ENCODE measurements around the gene CMC1. TPM values are rescaled to one million over a fixed set of nuclear protein-coding genes. Genes with fewer than 3 reads are reported as not detected.

CMC1 gene
- total RNA-seq, 2 donors from 2014 or later = 22.8 to 24.2 TPM

- H3K27ac Mint-ChIP-seq = peak overlapping the region; percentile 8
- peak overlapping the region in 1 of 2 donors; percentile 61 for H3K4me3 Mint-ChIP-seq
- peaks cover 0 to 2% of the 10 kb centered on the region in 2 donors for H3K9me3 Mint-ChIP-seq
- H3K27me3 Mint-ChIP-seq (ENCODE audit: low read depth) = no peaks in the 10 kb centered on the region
- H3K4me1 Mint-ChIP-seq (ENCODE audit: low read depth) = peaks cover 17% of the 10 kb centered on the region
- no peak for DNase-seq
- peaks cover 2 to 4% of the 10 kb centered on the region in 2 donors for H3K36me3 Mint-ChIP-seq (ENCODE audit: insufficient read depth in 2 of 2)
- no peak for ATAC-seq (replicated peaks in 1 of 2)
These were observed 50.2 kb downstream of the CMC1 start for GRCh38 chr3:28291577-28291976.

- Mint-ChIP-seq H3K27ac (peak overlapping the region; percentile 86), H3K36me3 (ENCODE audit: insufficient read depth in 2 of 2) (peaks cover 2 to 5% of the 10 kb centered on the region in 2 donors), H3K9me3 (peaks cover 0 to 2% of the 10 kb centered on the region in 2 donors), H3K27me3 (ENCODE audit: low read depth) (no peaks in the 10 kb centered on the region), H3K4me1 (ENCODE audit: low read depth) (peaks cover 12% of the 10 kb centered on the region), H3K4me3 (peak overlapping the region in 1 of 2 donors; percentile 29)
- ATAC-seq (replicated peaks in 1 of 2) (no peak), DNase-seq (no peak)
These were observed 51.2 kb downstream of the CMC1 start for GRCh38 chr3:28292622-28293021.

- Mint-ChIP-seq H3K4me3 (peak overlapping the region in 1 of 2 donors; percentile 42), H3K27me3 (ENCODE audit: low read depth) (no peaks in the 10 kb centered on the region), H3K27ac (peak overlapping the region; percentile 25), H3K4me1 (ENCODE audit: low read depth) (peaks cover 12% of the 10 kb centered on the region), H3K36me3 (ENCODE audit: insufficient read depth in 2 of 2) (peaks cover 2 to 5% of the 10 kb centered on the region in 2 donors), H3K9me3 (peaks cover 0 to 2% of the 10 kb centered on the region in 2 donors)
- ATAC-seq (replicated peaks in 1 of 2) (peak in 1 of 2 donors; percentile 35), DNase-seq (no peak)
These were observed 53.4 kb downstream of the CMC1 start for GRCh38 chr3:28294667-28295413.

GRCh38 chr3:28295898-28296490 lies 54.6 kb downstream of the CMC1 start:
- peak overlapping the region; percentile 25 for H3K27ac Mint-ChIP-seq
- H3K27me3 Mint-ChIP-seq (ENCODE audit: low read depth) = no peaks in the 10 kb centered on the region
- peak overlapping the region in 1 of 2 donors; percentile 54 for H3K4me3 Mint-ChIP-seq
- peaks cover 0 to 1% of the 10 kb centered on the region in 2 donors for H3K36me3 Mint-ChIP-seq (ENCODE audit: insufficient read depth in 2 of 2)
- H3K4me1 Mint-ChIP-seq (ENCODE audit: low read depth) = peaks cover 12% of the 10 kb centered on the region
- DNase-seq (no peak), ATAC-seq (replicated peaks in 1 of 2) (no peak)
- no peaks in the 10 kb centered on the region for H3K9me3 Mint-ChIP-seq

GRCh38 chr3:28299705-28300104 lies 58.3 kb downstream of the CMC1 start:
- H3K27ac Mint-ChIP-seq = no peak overlapping the region
- DNase-seq = no peak

GRCh38 chr3:28300345-28300962 lies 59.0 kb downstream of the CMC1 start:
- H3K27ac Mint-ChIP-seq = peak overlapping the region; percentile 91
- H3K4me3 Mint-ChIP-seq = peak overlapping the region in 1 of 2 donors; percentile 63
- no peak for DNase-seq
- H3K4me1 Mint-ChIP-seq (ENCODE audit: low read depth) = peaks cover 6% of the 10 kb centered on the region
- no peaks in the 10 kb centered on the region for H3K9me3 Mint-ChIP-seq
- no peak for ATAC-seq (replicated peaks in 1 of 2)
- H3K27me3 Mint-ChIP-seq (ENCODE audit: low read depth) = no peaks in the 10 kb centered on the region
- peaks cover 0 to 1% of the 10 kb centered on the region in 2 donors for H3K36me3 Mint-ChIP-seq (ENCODE audit: insufficient read depth in 2 of 2)

More at GRCh38 chr3:28299705-28300104, 58.3 kb downstream of the CMC1 start:
- no peak for ATAC-seq (replicated peaks in 1 of 2)
- Mint-ChIP-seq H3K9me3 (no peaks in the 10 kb centered on the region), H3K36me3 (ENCODE audit: insufficient read depth in 2 of 2) (peaks cover 0 to 1% of the 10 kb centered on the region in 2 donors), H3K4me1 (ENCODE audit: low read depth) (peaks cover 12% of the 10 kb centered on the region), H3K27me3 (ENCODE audit: low read depth) (no peaks in the 10 kb centered on the region), H3K4me3 (no peak overlapping the region)

GRCh38 chr3:28301688-28302087 lies 60.3 kb downstream of the CMC1 start:
- Mint-ChIP-seq H3K4me3 (no peak overlapping the region), H3K4me1 (ENCODE audit: low read depth) (no peaks in the 10 kb centered on the region), H3K36me3 (ENCODE audit: insufficient read depth in 2 of 2) (peaks cover 0 to 1% of the 10 kb centered on the region in 2 donors), H3K27ac (no peak overlapping the region), H3K27me3 (ENCODE audit: low read depth) (no peaks in the 10 kb centered on the region), H3K9me3 (no peaks in the 10 kb centered on the region)
- DNase-seq = no peak
- ATAC-seq (replicated peaks in 1 of 2) = no peak

GRCh38 chr3:28308196-28308595 lies 66.8 kb downstream of the CMC1 start:
- DNase-seq (no peak), ATAC-seq (replicated peaks in 1 of 2) (no peak)
- no peaks in the 10 kb centered on the region for H3K9me3 Mint-ChIP-seq
- H3K27ac Mint-ChIP-seq = peak overlapping the region; percentile 67
- H3K4me3 Mint-ChIP-seq = peak overlapping the region in 1 of 2 donors; percentile 31
- peaks cover 0 to 3% of the 10 kb centered on the region in 2 donors for H3K36me3 Mint-ChIP-seq (ENCODE audit: insufficient read depth in 2 of 2)
- H3K4me1 Mint-ChIP-seq (ENCODE audit: low read depth) = no peaks in the 10 kb centered on the region
- H3K27me3 Mint-ChIP-seq (ENCODE audit: low read depth) = no peaks in the 10 kb centered on the region

GRCh38 chr3:28315711-28316110 lies 74.3 kb downstream of the CMC1 start:
- ATAC-seq (replicated peaks in 1 of 2) (peak; percentile 15 to 60), DNase-seq (no peak)
- Mint-ChIP-seq H3K27ac (no peak overlapping the region), H3K9me3 (no peaks in the 10 kb centered on the region), H3K4me1 (ENCODE audit: low read depth) (peaks cover under 1% of the 10 kb centered on the region), H3K4me3 (no peak overlapping the region), H3K36me3 (ENCODE audit: insufficient read depth in 2 of 2) (peaks cover 5% of the 10 kb centered on the region in 2 donors), H3K27me3 (ENCODE audit: low read depth) (no peaks in the 10 kb centered on the region)

GRCh38 chr3:28316226-28316625 lies 74.8 kb downstream of the CMC1 start:
- DNase-seq (no peak), ATAC-seq (replicated peaks in 1 of 2) (no peak)
- Mint-ChIP-seq H3K9me3 (no peaks in the 10 kb centered on the region), H3K4me1 (ENCODE audit: low read depth) (peaks cover 6% of the 10 kb centered on the region), H3K27me3 (ENCODE audit: low read depth) (no peaks in the 10 kb centered on the region), H3K27ac (no peak overlapping the region), H3K4me3 (no peak overlapping the region), H3K36me3 (ENCODE audit: insufficient read depth in 2 of 2) (peaks cover 5 to 8% of the 10 kb centered on the region in 2 donors)

GRCh38 chr3:28317438-28318022 lies 76.1 kb downstream of the CMC1 start:
- ATAC-seq (replicated peaks in 1 of 2) (peak; percentile 87 to 91), DNase-seq (peak; percentile 32 to 50)
- H3K4me3 Mint-ChIP-seq = no peak overlapping the region
- peaks cover 10% of the 10 kb centered on the region for H3K4me1 Mint-ChIP-seq (ENCODE audit: low read depth)
- no peak overlapping the region for H3K27ac Mint-ChIP-seq
- H3K27me3 Mint-ChIP-seq (ENCODE audit: low read depth) = no peaks in the 10 kb centered on the region
- H3K36me3 Mint-ChIP-seq (ENCODE audit: insufficient read depth in 2 of 2) = peaks cover 5 to 8% of the 10 kb centered on the region in 2 donors
- no peaks in the 10 kb centered on the region for H3K9me3 Mint-ChIP-seq

GRCh38 chr3:28320981-28321380 lies 79.6 kb downstream of the CMC1 start:
- DNase-seq (no peak), ATAC-seq (replicated peaks in 1 of 2) (no peak)
- Mint-ChIP-seq H3K9me3 (no peaks in the 10 kb centered on the region), H3K4me1 (ENCODE audit: low read depth) (peaks cover 10% of the 10 kb centered on the region), H3K27ac (peak overlapping the region; percentile 82), H3K36me3 (ENCODE audit: insufficient read depth in 2 of 2) (peaks cover 8 to 16% of the 10 kb centered on the region in 2 donors), H3K27me3 (ENCODE audit: low read depth) (no peaks in the 10 kb centered on the region), H3K4me3 (no peak overlapping the region)

- H3K4me1 Mint-ChIP-seq (ENCODE audit: low read depth) = peaks cover 22% of the 10 kb centered on the region
- no peaks in the 10 kb centered on the region for H3K9me3 Mint-ChIP-seq
- ATAC-seq (replicated peaks in 1 of 2) = no peak
- H3K4me3 Mint-ChIP-seq = no peak overlapping the region
- peaks cover 8 to 16% of the 10 kb centered on the region in 2 donors for H3K36me3 Mint-ChIP-seq (ENCODE audit: insufficient read depth in 2 of 2)
- no peaks in the 10 kb centered on the region for H3K27me3 Mint-ChIP-seq (ENCODE audit: low read depth)
- H3K27ac Mint-ChIP-seq = no peak overlapping the region
- no peak for DNase-seq
These were observed 81.0 kb downstream of the CMC1 start for GRCh38 chr3:28322464-28322863.

Measured in activated T-cell treated with anti-CD3 and anti-CD28 coated beads, Interleukin-2, amount 50 U/mL, for 72 hours (primary cell).